Mesendoderm (in vitro differentiated cells): ENCODE results near the gene CAPN15.
"Not testable (repeated sequence)": the region's sequence is repeated elsewhere in the genome, so short reads cannot be mapped to it uniquely, and the experiment has no call there.

ENCODE experiments used
- DNase-seq: peaks from one replicate; pipeline ENCODE4 v3.0.0; 2013
- H2AK5ac ChIP-seq: 2 replicates; pipeline ENCODE4 v1.6.1; 2013; ENCODE audit warnings: low read length, inconsistent platforms
- H2BK120ac ChIP-seq: 2 replicates; pipeline ENCODE4 v1.6.1; 2013; ENCODE audit warnings: low read depth, mild to moderate bottlenecking, low read length, moderate library complexity, mixed read lengths
- H2BK15ac ChIP-seq: replicated peaks from 2 replicates; pipeline ENCODE4 v1.6.1; 2013; ENCODE audit warnings: low read depth, mild to moderate bottlenecking, moderate library complexity
- H2BK5ac ChIP-seq: 2 replicates; pipeline ENCODE4 v1.6.1; 2013; ENCODE audit warnings: low read length, inconsistent platforms
- H3K18ac ChIP-seq: 2 replicates; pipeline ENCODE4 v1.6.1; 2013; ENCODE audit warnings: mild to moderate bottlenecking, low read length, mixed read lengths
- H3K23ac ChIP-seq: one replicate; pipeline ENCODE4 v1.6.1; 2013; ENCODE audit warnings: low read length
- H3K27ac ChIP-seq: 2 replicates; pipeline ENCODE4 v1.5.1; 2013; ENCODE audit warnings: low read depth, mild to moderate bottlenecking, inconsistent platforms, low read length, moderate library complexity
- H3K27me3 ChIP-seq: 2 replicates; pipeline ENCODE4 v1.6.1; 2013; ENCODE audit warnings: low read length, control low read depth, mild to moderate bottlenecking, inconsistent platforms; ENCODE audit not compliant: insufficient read depth, poor library complexity
- H3K36me3 ChIP-seq: 2 replicates; pipeline ENCODE4 v1.6.1; 2013; ENCODE audit warnings: low read length, inconsistent platforms; ENCODE audit not compliant: control insufficient read depth, insufficient read depth
- H3K4ac ChIP-seq: one replicate; pipeline ENCODE4 v1.6.1; 2013; ENCODE audit warnings: low read depth, mild to moderate bottlenecking, low read length, moderate library complexity
- H3K4me1 ChIP-seq: 2 replicates; pipeline ENCODE4 v1.6.1; 2013; ENCODE audit warnings: low read depth, low read length, inconsistent platforms; ENCODE audit not compliant: control insufficient read depth
- H3K4me2 ChIP-seq: 2 replicates; pipeline ENCODE4 v1.6.1; 2013; ENCODE audit warnings: low read length
- H3K4me3 ChIP-seq: 2 replicates; pipeline ENCODE4 v1.5.1; 2013; ENCODE audit warnings: mild to moderate bottlenecking, low read length
- H3K56ac ChIP-seq: one replicate; pipeline ENCODE4 v1.6.1; 2013; ENCODE audit warnings: low read length
- H3K79me1 ChIP-seq: 2 replicates; pipeline ENCODE4 v1.6.1; 2013; ENCODE audit warnings: low read length, inconsistent platforms
- H3K79me2 ChIP-seq: 2 replicates; pipeline ENCODE4 v1.6.1; 2013; ENCODE audit warnings: mild to moderate bottlenecking, low read length; ENCODE audit not compliant: control insufficient read depth, insufficient read depth
- H3K9ac ChIP-seq: 2 replicates; pipeline ENCODE4 v1.6.1; 2013; ENCODE audit warnings: low read length, inconsistent platforms
- H4K5ac ChIP-seq: one replicate; pipeline ENCODE4 v1.6.1; 2013; ENCODE audit warnings: low read length
- H4K8ac ChIP-seq: one replicate; pipeline ENCODE4 v1.6.1; 2013; ENCODE audit warnings: low read depth, mild to moderate bottlenecking, control low read depth, low read length, moderate library complexity
- WGBS: extraction: QIAGEN DNeasy Blood & Tissue Kit; methylation state at CpG from one replicate; pipeline ENCODE4 v1.1.7; 2013; ENCODE audit warnings: low lambda C conversion rate, missing lambda C conversion rate; ENCODE audit not compliant: insufficient coverage; ENCODE audit errors: extremely low coverage; 5-methylcytosine and 5-hydroxymethylcytosine counted together

The CAPN15 gene

DNA sequence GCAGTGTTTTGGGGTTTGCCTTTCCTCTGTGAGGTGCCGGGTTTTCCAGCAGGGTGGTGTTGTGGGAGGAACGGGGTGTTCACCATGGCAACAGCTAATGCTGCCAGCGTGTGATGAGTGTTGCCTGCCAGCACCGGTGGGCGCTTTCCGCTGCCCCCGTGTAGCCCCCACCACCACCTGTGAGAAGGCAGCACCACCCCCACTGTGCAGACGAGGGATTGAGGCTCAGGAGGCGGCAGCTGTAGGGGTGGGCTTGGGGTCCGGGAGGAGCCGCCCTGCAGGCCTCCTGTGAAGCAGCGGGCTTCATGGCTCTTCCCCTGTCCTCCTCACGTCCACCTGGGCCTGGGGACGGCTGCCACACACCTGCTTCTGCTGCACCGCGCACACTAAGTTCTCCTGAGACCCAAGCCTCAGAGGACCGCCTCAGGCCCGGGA lies 67.6 kb downstream of the CAPN15 start:
- no peak overlapping the region for H3K56ac ChIP-seq
- H3K4me1 ChIP-seq: peaks cover 3% of the 10 kb centered on the region

DNA sequence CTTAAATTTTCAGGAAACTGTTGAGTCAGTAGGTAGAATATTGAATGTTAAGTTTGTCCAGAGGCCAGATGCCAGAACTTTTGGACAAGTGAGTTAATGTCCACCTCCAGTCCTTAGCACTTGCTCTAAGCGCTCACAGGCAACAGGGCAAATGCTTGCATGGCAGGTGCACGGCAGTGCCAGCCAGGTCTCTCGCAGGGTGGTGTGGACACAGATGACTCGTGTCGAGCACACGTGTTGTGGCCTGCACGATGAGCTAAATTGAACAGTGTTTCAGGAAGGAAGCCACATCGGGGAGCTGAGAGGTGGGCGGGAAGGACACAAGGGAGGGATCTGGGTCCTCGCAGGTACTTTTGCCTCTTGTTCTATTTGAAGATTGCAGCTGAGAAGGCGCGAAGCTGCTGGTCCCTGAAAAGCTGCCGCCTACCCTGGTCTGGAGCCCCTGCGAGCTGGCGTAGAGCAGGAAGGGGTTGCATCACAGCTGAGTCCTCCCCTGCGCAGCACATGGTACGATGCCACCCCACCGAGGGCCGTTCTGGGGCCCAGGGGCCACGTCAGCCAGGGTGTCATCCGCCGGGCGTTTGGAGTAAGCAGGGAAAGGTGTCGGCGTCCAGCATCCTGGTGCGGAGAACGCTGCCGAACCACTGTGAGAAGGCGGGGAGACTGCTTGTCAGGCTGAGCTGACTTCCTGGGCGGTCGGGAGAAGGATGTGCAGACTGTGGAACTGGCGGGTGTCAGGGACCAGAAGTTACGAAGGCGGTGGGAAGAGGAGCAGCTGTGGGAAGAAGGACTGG lies 68.6 kb downstream of the CAPN15 start:
- H3K79me1 ChIP-seq: peaks cover 12% of the 10 kb centered on the region
- H3K9ac ChIP-seq: no peak overlapping the region
- no peaks in the 10 kb centered on the region for H3K27me3 ChIP-seq
- no peak overlapping the region for H2BK120ac ChIP-seq
- no peak overlapping the region for H2BK15ac ChIP-seq
- no peaks in the 10 kb centered on the region for H3K36me3 ChIP-seq
- H4K5ac ChIP-seq: no peak overlapping the region
- no peak overlapping the region for H2AK5ac ChIP-seq
- no peaks in the 10 kb centered on the region for H3K4me1 ChIP-seq
- H3K56ac ChIP-seq: no peak overlapping the region
- H3K4ac ChIP-seq: no peak overlapping the region
- H2BK5ac ChIP-seq: no peak overlapping the region
- peaks cover 1% of the 10 kb centered on the region for H3K79me2 ChIP-seq
- no peak overlapping the region for H3K4me2 ChIP-seq
- H3K27ac ChIP-seq: no peak overlapping the region
- DNase-seq: no peak
- WGBS: no CpG with 5 or more reads among the region's 34 CpGs
- no peak overlapping the region for H4K8ac ChIP-seq
- no peak overlapping the region for H3K4me3 ChIP-seq
- no peak overlapping the region for H3K18ac ChIP-seq
- H3K23ac ChIP-seq: no peak overlapping the region

More for the DNA sequence above, 67.6 kb downstream of the CAPN15 start:
- Histone ChIP-seq H2AK5ac (no peak overlapping the region), H3K4me2 (no peak overlapping the region), H3K79me2 (peaks cover 8% of the 10 kb centered on the region), H3K4ac (no peak overlapping the region), H3K18ac (no peak overlapping the region), H2BK120ac (no peak overlapping the region), H2BK15ac (no peak overlapping the region), H3K79me1 (peaks cover 21% of the 10 kb centered on the region), H4K8ac (no peak overlapping the region), H3K36me3 (no peaks in the 10 kb centered on the region), H3K9ac (no peak overlapping the region), H2BK5ac (no peak overlapping the region), H3K23ac (no peak overlapping the region), H3K4me3 (no peak overlapping the region), H3K27me3 (no peaks in the 10 kb centered on the region), H3K27ac (no peak overlapping the region), H4K5ac (no peak overlapping the region)
- WGBS: no CpG with 5 or more reads among the region's 18 CpGs
- no peak for DNase-seq

DNA sequence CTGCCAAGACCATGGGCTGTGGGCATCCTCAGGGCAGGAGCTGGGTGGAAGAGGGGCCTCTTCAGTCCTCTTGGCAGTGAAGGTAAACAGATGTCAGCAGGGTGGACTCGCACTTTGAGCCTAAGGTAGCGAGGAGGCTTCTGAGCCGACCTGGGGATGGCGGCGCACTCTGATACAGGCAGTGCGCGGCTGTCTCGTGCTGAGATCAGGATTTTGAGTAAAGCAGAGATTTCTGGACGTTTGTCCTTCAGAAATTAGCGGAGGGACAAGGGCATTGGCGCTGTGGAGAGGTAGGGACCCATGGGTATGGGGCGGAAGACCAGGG lies 69.2 kb downstream of the CAPN15 start:
- no CpG with 5 or more reads among the region's 12 CpGs for WGBS
- H2BK5ac ChIP-seq: no peak overlapping the region

DNA sequence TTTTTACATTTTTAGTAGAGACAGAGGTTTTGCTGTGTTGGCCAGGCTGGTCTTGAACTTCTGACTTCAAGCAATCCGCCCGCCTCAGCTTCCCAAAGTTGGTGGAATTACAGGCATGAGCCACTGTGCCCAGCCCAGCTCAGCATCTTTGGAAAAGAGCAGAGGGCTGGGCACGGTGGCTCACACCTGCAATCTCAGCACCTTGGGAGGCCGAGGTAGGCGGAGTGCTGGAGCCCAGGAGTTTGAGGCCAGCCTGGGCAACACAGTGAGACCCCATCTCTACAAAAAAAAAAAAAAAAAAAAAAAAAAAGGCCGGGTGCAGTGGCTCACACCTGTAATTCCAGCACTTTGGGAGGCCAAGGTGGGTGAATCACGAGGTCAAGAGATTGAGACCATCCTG lies 70.1 kb downstream of the CAPN15 start:
- H2BK5ac ChIP-seq, H3K9ac ChIP-seq, H3K79me2 ChIP-seq, H2AK5ac ChIP-seq, H4K5ac ChIP-seq, H3K4me1 ChIP-seq, H2BK15ac ChIP-seq, H3K27me3 ChIP-seq, H3K4ac ChIP-seq, H3K23ac ChIP-seq, H3K36me3 ChIP-seq, H3K27ac ChIP-seq, H3K56ac ChIP-seq, H3K79me1 ChIP-seq, H3K4me3 ChIP-seq, H3K4me2 ChIP-seq, H3K18ac ChIP-seq, DNase-seq, H2BK120ac ChIP-seq, H4K8ac ChIP-seq: not testable (repeated sequence)
- WGBS: no CpG with 5 or more reads among the region's 7 CpGs

More for the DNA sequence above, 69.2 kb downstream of the CAPN15 start:
- no peaks in the 10 kb centered on the region for H3K36me3 ChIP-seq
- no peak overlapping the region for H3K18ac ChIP-seq
- no peaks in the 10 kb centered on the region for H3K4me1 ChIP-seq
- H3K27me3 ChIP-seq: no peaks in the 10 kb centered on the region
- no peak overlapping the region for H2AK5ac ChIP-seq
- no peak overlapping the region for H3K4ac ChIP-seq
- H3K79me2 ChIP-seq: no peaks in the 10 kb centered on the region
- H2BK15ac ChIP-seq: no peak overlapping the region
- H4K8ac ChIP-seq: no peak overlapping the region
- DNase-seq: no peak
- no peak overlapping the region for H3K4me2 ChIP-seq
- H3K27ac ChIP-seq: no peak overlapping the region
- H4K5ac ChIP-seq: no peak overlapping the region
- no peak overlapping the region for H3K4me3 ChIP-seq
- H2BK120ac ChIP-seq: no peak overlapping the region
- no peak overlapping the region for H3K9ac ChIP-seq
- peaks cover 11% of the 10 kb centered on the region for H3K79me1 ChIP-seq
- H3K23ac ChIP-seq: no peak overlapping the region
- H3K56ac ChIP-seq: no peak overlapping the region

DNA sequence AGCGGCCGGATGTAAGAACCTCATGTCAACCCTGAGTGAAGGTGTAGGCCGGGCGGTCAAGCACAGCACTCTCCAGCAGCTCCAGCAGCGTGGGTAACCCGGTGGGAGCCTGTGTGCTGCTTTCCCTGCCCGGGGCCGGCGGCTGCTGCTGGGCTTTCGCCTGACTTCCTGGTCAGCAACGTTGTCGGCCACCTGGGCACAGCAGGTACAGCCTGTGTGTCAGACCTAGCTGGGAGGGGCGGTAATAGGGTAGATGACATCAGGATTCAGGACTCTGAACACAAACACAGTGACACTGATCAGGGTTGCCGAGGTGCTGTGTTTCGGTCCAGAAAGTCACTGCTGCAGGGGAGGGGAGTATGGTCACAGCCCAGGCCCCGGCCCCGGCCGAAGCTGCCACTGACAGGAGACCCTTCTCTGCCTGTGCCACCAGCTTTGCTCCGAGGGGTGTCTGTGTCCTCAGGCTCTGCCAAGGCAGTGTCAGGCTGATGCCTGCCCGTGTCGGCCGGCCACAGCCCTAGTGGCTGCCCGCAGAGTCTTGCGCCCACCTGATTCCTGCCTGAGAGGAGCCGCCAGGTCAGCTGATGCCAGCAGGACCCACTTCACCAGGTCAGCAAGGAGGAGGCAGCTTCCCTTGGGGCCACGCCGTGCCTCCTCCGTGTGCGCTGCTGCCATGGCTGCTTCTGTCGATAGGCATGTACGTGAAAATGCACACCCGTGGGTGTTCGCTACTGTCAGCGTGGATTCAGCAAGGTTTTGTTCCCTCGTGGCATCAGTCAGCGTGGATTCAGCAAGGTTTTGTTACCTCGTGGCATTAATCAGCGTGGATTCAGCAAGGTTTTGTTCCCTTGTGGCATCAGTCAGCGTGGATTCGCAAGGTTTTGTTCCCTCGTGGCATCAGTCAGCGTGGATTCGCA lies 71.6 kb downstream of the CAPN15 start:
- no peak overlapping the region for H2BK15ac ChIP-seq
- H3K9ac ChIP-seq: no peak overlapping the region
- WGBS: no CpG with 5 or more reads among the region's 43 CpGs
- no peak overlapping the region for H3K27ac ChIP-seq
- no peak overlapping the region for H3K4me2 ChIP-seq
- no peaks in the 10 kb centered on the region for H3K36me3 ChIP-seq
- H3K18ac ChIP-seq: no peak overlapping the region
- no peak overlapping the region for H2BK120ac ChIP-seq
- no peak overlapping the region for H3K4me3 ChIP-seq
- H2AK5ac ChIP-seq: no peak overlapping the region
- H4K5ac ChIP-seq: no peak overlapping the region
- DNase-seq: no peak
- H2BK5ac ChIP-seq: no peak overlapping the region
- H3K79me2 ChIP-seq: no peaks in the 10 kb centered on the region
- H4K8ac ChIP-seq: no peak overlapping the region
- no peaks in the 10 kb centered on the region for H3K4me1 ChIP-seq
- H3K56ac ChIP-seq: no peak overlapping the region
- no peak overlapping the region for H3K23ac ChIP-seq
- peaks cover 9% of the 10 kb centered on the region for H3K79me1 ChIP-seq
- H3K4ac ChIP-seq: no peak overlapping the region
- no peaks in the 10 kb centered on the region for H3K27me3 ChIP-seq
